GM12878 (cell line): ENCODE data around the gene C19orf73. TPM values are rescaled to one million over a fixed set of nuclear protein-coding genes. Genes with fewer than 3 reads are reported as not detected.

Experiments
- BMI1 ChIP-seq: fragments of 450-650 bp; IDR thresholded peaks from 2 replicates; pipeline ENCODE4 v1.6.1; 2016; ENCODE audit warnings: mild to moderate bottlenecking, moderate library complexity, borderline replicate concordance
- CTCF ChIP-seq, 3 experiments: IDR thresholded peaks in 2 of 3; conservative IDR thresholded peaks in 1 of 3; 2 replicates each; pipeline ENCODE4 v1.5.1; 2011; ENCODE audit warnings: low read depth in 3 of 3, low read length in 3 of 3, mild to moderate bottlenecking in 3 of 3, control low read depth in 2 of 3, moderate library complexity in 2 of 3, inconsistent platforms in 1 of 3, mixed read lengths in 1 of 3; ENCODE audit not compliant: control insufficient read depth in 2 of 3, insufficient read depth in 1 of 3; ENCODE audit errors: extremely low read depth in 1 of 3
- RELA ChIP-seq: fragments of 450-650 bp; IDR thresholded peaks from 2 replicates; pipeline ENCODE4 v1.8.0; 2014; ENCODE audit warnings: borderline replicate concordance; ENCODE audit not compliant: partially characterized antibody
- TAF1 ChIP-seq: IDR thresholded peaks from 2 replicates; pipeline ENCODE4 v1.6.1; 2011; ENCODE audit warnings: mild to moderate bottlenecking, low read depth, low read length, borderline replicate concordance
- USF2 ChIP-seq: IDR thresholded peaks from 2 replicates; pipeline ENCODE4 v1.6.1; 2011; ENCODE audit warnings: low read depth, low read length, improper control_type of control experiment, borderline replicate concordance
- ZBTB4 ChIP-seq: fragments of 450-650 bp; formaldehyde crosslinking; IDR thresholded peaks from 2 replicates; pipeline ENCODE4 v1.4.0; 2022; ENCODE audit warnings: mild to moderate bottlenecking, moderate library complexity
- ZNF217 ChIP-seq: fragments of 450-650 bp; IDR thresholded peaks from 2 replicates; pipeline ENCODE4 v1.6.1; 2017; ENCODE audit warnings: antibody characterized with exemption, mild to moderate bottlenecking
- polyA plus RNA-seq, 11 experiments: library from polyadenylated mRNA; depleted of rRNA in 4 of 11; unstranded in 6 of 11; stranded (reverse) in 5 of 11; fragments of >200 nt; fragmentation: Nextera tagmentation in 4 of 11; fragmentation: Illumina TruSeq in 1 of 11; extraction: Ambion mirVana in 4 of 11; extraction: Trizol in 1 of 11; gene quantifications; 1 replicate in 1 of 11; 2 replicates in 10 of 11; pipeline versions ENCODE4 v1.2.1 to v1.2.3, GENCODE V29; 2011 to 2016; ENCODE audit warnings: inconsistent platforms in 2 of 11, missing spikeins in 2 of 11, low read depth in 1 of 11
- total RNA-seq, 4 experiments: library from RNA; depleted of rRNA in 3 of 4; stranded (reverse); fragments of >200 nt in 3 of 4; fragmentation: Illumina TruSeq in 1 of 4; extraction: Trizol in 1 of 4; gene quantifications; 2 replicates each; pipeline versions ENCODE4 v1.2.1 to v1.2.3, GENCODE V29; 2013 to 2021

Gene C19orf73
- total and polyA plus RNA-seq, 10 of the 15 experiments (the other 5 are each of a cell fraction or from before 2014, with no cell fraction given): 0.20 to 2.0 (median 0.80) TPM

- TF ChIP-seq USF2: no peak
- TF ChIP-seq CTCF (IDR thresholded peaks at IDR 0.05 in 2 of 3, conservative IDR thresholded peaks at IDR 0.05 in 1 of 3; ENCODE audit: control insufficient read depth in 2 of 3, extremely low read depth in 1 of 3, insufficient read depth in 1 of 3, low read depth in 3 of 3, low read length in 3 of 3): no peak
- no peak for TF ChIP-seq TAF1
- no peak for TF ChIP-seq RELA
- no peak for TF ChIP-seq BMI1
- TF ChIP-seq ZNF217: no peak
- no peak for TF ChIP-seq ZBTB4
These were observed 4.1 kb downstream of the C19orf73 start (continued) for GRCh38 chr19:49114630-49115363.
